HS-27A (cell line): ENCODE data around the gene CREB5.
A peak's percentile ranks its signal among the peaks of the same experiment; 100 is the strongest.

Experiments
- DNase-seq: peaks from one replicate; pipeline ENCODE4 v3.0.0-alpha.2; 2012; ENCODE audit warnings: low read depth, missing footprints

The CREB5 gene

DNA sequence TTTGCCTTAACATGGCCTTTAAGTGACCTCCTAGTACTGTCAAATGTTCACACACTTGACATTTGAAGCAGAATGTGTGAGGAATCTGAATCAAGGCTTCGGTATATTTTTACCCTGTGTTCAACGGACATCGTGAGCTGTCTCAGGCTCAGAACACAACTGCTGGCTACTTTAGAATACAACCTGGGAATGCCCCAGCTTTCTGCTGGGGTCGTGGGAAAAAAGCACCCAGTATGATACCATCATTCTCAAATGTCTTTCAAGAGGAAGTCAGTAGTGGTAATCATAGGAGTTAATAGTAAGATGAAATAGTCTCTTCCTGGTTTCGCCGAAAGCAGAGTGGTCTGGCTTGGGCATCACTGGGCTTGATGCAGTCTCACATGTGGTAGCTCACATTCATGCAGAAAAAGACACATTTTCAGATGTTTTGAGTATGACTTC is 67.2 kb downstream of the CREB5 start:
- DNase-seq = no peak

GRCh38 chr7:28480595-28480994 is 68.3 kb downstream of the CREB5 start:
- DNase-seq = no peak

GRCh38 chr7:28481091-28481926 is 69.0 kb downstream of the CREB5 start:
- peak; percentile 42 for DNase-seq

DNA sequence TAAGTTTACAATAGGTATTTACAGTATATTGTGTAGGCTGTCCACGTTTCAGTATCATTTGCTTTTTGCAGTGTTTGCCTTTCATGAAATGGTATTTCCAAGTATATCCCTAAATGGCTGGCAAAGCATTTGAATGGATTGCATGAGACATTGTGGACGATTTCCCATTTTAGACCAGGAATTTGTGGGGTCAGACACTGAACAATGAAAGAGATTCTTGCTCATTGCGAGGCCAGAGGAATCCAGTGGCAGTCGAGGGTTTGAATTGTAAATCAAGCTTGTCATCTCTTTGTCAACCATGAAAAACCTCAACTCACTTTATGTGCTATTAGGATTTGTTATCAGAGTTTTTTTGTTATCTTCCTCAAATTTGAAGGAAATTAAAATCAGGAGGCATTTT is 70.8 kb downstream of the CREB5 start:
- DNase-seq = peak; percentile 30

GRCh38 chr7:28483908-28484605 is 71.7 kb downstream of the CREB5 start:
- DNase-seq = peak; percentile 48

DNA sequence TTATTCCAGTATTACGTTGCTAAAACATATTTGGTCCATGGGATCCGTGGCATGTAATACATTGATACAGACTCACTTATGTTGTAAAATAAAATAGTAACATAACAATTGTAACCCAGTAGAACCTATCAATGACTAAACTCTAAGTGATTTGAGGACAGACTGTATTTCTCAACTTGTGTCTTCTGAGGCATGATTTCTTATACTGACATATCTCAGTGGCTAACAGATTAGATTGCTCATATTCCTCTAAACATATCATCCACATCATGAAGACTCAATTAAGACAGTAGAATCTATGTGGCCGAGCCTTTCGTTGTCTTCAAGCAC is 72.3 kb downstream of the CREB5 start:
- DNase-seq = no peak

DNA sequence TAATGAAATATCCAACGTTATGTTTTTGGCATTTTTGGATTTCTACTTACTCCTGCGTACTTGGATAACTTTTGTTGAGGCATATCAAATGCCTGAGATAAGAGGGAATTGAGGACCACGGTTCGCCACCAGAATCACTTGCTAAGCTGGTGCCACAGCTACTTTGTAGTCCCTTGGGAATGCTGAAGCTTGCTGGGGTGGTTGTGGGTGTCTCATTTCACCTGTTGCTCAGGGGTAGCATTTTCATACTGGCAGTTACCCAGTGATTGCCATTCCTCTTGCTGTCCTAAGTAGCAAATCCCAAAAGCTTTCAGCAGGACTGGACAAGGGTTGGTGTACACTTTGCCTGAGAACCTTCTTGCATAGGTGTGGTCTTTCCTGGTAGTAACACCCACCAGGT is 75.2 kb downstream of the CREB5 start:
- DNase-seq = no peak

DNA sequence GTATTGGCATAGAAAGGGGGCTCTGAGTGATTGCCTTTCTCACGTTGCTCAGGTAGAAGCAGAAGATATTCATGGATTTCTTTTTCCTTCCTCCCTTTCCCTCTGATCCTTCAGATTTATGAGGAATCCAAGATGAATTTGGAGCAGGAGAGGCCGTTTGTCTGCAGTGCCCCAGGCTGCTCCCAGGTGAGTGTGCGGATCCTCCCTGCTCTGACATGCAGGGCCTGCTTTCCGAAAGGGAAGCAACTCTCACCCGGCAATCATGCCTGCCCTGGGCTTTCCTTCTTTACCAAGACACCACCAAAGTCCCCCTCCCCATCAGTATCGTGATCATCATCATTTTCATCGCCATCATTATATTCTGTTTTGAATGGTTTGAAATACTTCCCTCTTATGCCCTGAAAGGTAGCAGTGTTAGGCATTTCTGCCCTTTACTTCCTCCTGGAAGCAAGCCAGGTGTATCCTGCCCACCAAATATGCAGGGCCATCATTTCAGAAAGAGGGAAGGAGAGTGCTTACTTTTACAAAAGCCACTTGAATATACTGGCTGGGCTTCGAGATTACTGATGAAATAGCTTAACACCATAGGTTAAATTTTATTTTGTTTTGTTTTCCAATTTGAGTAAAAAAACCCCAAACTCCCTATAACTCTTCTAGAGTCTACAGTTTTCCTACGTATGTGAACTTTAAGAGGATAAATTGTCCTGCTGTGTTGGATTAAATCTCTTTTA is 75.9 kb downstream of the CREB5 start:
- no peak for DNase-seq

DNA sequence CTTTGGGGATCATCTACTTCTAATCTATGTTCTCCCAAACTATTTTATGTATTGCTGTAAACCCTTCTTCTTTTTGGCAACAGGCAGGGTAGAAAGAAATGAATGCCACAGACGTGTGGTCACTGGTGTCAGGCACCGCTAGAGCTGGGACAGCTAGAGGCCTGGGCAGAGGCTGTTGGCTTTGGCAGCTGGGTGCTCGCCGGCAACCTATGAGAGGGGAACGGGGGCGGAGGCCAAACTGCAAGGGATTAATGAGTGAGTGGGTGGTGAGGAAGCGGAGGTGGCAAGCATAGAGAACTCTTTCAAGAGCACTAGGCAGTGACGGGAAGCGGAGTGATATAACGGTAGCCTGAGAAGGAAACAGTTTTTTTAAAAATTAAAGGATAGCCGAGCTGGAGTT is 78.5 kb downstream of the CREB5 start:
- no peak for DNase-seq

- DNase-seq = no peak
These were observed 81.2 kb downstream of the CREB5 start for GRCh38 chr7:28493477-28493876.

DNA sequence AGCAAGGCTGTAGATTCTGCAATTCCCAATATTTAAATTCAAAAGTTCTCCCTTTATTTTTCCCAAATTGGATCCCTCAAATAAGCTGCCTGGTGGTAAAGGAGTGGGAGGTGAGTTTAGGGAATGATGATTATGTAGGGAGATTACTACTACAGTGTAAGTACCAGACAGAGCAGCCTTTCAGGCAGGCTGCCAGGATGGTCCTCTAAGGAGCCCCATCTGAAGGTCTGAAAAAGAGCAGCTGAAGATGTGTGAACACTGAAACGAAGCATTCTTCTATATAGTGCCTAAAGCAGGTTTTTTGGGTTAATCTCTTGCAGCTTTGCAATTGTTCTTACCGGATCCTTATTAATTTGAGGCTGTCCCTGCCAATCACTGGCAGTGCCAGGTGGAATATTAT is 84.7 kb downstream of the CREB5 start:
- DNase-seq = no peak

GRCh38 chr7:28498636-28499035 is 86.3 kb downstream of the CREB5 start:
- DNase-seq = no peak

- no peak for DNase-seq
These were observed 87.8 kb downstream of the CREB5 start for GRCh38 chr7:28500138-28500537.

GRCh38 chr7:28502408-28502807 is 90.1 kb downstream of the CREB5 start:
- DNase-seq = no peak

- no peak for DNase-seq
These were observed 91.1 kb downstream of the CREB5 start for GRCh38 chr7:28503396-28503795.

DNA sequence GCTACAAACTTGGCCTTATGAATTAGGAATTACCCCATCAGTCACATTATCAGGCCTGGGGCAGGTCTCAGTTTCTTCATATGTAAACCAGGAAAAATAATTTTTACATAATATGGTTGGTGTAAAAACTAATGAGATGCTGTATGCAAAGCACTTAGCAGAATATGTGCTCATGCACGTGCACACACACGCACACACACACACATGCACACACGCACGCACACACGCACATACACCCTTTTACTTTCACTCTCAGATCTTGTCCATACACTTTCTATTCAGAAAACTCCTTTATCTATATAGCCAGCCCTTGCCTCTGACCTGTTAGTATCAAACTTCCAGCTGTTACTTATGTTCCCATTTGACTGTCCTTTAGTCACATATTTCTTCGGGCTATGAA is 92.7 kb downstream of the CREB5 start:
- DNase-seq = no peak

DNA sequence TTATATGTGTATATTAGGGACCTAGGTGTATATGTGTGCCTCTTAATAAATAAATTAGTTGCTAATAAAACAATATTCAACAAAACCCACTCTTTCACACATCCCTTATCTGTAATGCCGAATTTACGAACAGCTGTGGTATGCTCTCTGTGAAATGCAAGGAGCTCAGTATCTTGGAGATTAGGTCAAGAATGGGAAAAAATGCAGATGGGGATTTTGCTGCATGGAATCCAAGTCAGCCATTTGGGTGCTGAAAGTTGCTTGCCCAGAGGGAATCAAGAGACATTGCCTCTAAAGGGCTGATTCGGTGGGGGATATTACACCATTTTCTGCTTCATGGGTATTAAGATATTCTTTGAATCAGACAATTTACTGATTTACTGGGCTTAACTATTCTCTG is 93.5 kb downstream of the CREB5 start:
- no peak for DNase-seq

- no peak for DNase-seq
These were observed 95.4 kb downstream of the CREB5 start for GRCh38 chr7:28507525-28508282.

DNA sequence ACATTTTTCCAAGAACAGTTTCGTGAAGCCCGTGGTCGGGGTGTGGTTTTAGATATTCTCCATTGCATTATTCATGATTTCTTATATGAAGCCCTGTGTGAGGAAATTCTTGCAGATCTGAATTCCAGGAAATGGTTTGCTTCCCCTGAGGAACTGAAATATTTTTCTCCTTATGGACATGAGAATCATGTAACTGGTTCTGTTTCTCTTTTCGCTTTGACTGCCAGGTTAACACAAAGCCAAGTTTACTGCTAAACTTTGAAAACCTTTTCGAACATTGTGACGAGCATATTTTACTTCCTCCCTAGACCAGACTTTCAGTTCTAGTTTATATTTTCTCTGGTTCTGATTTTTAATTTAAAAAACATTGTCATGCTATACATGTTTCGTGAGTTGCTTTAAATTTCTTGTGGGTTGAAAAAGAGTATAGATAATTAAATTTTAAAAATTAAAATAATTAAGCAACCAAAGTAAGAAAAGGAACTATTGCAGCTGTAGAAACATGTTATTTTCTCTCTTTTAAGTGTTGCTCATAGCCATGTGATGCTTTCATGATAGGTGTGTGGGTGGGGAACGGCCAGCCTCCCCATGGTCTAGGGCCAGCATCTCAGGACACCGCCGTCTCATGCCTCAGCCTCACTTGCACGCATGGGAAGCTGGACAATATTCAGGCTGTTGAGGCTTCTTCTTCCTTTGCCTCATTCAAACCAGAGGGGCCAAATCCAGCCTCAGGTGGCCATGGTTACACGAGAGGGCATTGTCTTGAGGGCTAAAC is 97.1 kb downstream of the CREB5 start:
- no peak for DNase-seq

DNA sequence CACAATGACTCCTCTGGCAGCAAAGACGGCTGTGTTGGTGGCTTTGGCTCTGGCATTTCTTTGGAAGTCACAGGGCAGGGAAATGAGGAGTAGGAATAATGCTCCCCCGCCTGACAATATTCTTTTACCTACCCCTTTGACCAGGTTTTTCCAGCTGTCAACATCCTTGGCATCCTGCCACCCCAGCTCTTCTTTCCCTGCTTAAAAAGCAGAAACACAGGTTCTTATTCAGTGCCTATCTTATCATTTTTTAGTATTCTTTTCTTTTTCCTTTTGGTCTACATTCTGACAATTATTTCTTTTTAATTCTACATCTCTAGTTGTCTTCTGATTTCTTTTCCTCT is 97.7 kb downstream of the CREB5 start:
- DNase-seq = no peak

DNA sequence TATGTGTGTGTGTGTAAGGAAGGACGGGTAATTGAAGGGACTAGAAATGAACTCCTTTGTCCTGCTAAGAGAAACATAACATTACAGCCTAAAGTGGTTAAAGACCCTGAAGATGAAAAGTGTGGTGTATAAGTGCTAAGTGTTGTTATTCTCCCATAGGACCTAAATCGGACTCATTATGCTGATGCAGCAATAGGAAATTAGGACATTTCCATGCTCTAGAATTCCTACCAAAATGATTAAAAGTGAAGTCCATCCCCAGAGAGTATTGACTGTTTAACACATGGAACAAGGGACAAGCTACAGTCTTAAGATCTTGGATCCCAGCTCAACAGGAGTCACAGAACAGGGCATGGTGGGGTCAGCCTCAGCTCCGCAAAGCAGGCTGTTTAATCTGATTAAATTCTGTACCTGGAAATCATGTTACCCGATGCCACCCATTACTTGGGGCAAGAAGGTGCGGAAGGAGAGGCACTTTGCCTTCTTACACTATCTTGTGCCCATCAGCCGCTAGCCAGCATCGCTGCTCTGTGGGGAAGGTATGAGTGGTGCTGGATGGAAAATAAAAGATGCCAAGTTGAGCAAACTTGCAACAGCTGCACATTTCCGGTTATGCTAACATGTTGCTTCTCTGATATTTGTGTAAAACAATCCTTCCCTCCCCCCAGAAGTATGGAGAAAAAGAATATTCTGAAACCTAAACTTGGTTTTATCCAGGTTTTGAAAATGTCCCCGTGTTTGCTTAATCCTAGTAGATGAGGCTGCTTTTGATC is 100.5 kb downstream of the CREB5 start:
- no peak for DNase-seq
